HG02973 (cell line): ENCODE data around the gene NR4A3.
"Not testable (repeated sequence)": the region's sequence is repeated elsewhere in the genome, so short reads cannot be mapped to it uniquely, and the experiment has no call there.

Experiments
- ATAC-seq: cut with Tn5 transposase; IDR thresholded peaks from one replicate; pipeline ENCODE4 v1.9.1; 2021; ENCODE audit warnings: moderate library complexity; ENCODE audit not compliant: unreplicated experiment

The NR4A3 gene

DNA sequence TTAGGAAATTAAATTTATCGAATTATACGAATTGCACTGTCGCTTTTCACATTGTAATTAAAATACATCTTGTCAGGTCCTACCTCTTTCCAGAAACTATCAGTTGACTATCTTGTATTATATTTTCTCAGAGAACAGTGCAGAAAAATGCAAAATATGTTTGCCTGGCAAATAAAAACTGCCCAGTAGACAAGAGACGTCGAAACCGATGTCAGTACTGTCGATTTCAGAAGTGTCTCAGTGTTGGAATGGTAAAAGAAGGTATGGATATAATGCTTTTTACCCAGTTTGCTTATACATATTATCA, 10.8 kb downstream of the NR4A3 start:
- ATAC-seq = no peak

- no peak for ATAC-seq
These were observed 12.1 kb downstream of the NR4A3 start for GRCh38 chr9:99833735-99834134.

DNA sequence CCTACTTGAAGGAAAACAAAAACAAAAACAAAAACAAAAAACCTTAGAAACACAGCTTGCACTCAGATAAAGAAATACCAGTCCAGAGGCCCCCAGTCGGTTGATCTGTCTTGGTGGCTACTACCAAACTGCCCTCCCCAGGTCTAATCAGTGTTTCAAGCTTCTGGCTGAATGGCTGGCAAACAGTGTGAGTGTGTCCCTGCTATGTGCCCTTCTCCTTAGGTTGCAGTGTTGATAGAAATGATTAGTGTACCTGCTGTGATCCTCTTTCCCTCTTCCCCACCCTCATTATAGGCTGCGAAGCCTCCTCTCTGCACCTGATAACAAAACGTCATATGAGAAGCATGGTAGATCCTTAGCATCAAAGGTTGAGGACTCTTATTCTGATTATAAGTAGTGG, 12.8 kb downstream of the NR4A3 start:
- ATAC-seq = no peak

DNA sequence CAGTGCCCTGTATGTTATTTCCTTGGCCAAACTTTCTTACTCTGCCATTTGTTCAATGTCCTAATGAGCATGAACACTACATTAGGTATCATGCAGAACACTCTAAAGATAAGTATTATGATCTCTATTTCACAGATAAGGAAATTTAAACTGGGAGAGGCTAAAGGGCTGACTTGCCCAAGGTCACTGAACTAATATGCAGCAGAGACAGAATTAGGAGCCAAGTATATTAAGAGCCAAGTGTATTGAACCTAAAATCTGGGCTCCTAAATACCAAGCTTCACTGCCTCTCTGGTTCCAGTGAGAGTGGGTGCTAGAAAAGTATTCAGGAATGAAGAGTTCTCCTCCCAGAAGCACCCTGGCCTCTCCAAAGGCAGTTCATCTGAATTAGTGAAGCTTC, 13.5 kb downstream of the NR4A3 start:
- no peak for ATAC-seq

- no peak for ATAC-seq
These were observed 13.9 kb downstream of the NR4A3 start for GRCh38 chr9:99835581-99835980.

DNA sequence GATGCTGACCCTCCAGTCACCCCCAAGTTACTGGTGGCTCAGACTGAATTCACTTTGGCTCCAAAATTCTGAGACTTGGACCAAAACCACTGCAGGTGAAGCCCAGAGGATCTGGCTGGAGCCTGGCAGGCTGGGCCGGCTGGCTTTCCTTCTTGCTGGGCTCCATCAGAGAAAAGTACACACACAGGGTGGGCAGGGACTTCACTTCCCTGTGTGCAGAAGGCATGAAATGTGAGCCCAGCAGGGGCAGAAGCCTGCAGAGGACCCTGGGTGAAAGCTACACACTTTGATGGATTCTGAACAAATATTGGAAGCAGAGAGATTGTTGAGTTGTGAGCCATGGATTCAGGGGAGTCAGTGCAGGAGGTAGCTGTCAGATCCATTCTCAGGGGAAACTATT, 18.4 kb downstream of the NR4A3 start:
- ATAC-seq = no peak

DNA sequence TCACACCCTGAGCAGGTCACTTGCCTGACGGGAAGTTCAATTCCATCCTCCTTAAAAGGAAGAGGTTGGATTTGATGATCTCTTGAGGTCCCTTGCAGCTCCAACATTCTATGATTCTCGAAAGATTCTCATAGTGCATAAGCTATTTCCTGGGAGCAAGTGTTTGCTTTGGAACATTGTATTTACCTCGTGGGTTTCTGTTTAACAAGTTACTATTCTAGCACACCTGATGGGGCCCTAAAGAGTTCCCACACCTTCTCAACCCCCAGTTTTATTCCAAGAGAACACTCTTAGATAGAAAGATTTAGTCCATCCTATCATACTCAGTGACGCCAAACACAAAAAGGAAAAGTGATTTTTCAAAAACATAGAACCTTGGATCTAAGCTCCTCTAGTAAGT, 23.4 kb downstream of the NR4A3 start:
- no peak for ATAC-seq

DNA sequence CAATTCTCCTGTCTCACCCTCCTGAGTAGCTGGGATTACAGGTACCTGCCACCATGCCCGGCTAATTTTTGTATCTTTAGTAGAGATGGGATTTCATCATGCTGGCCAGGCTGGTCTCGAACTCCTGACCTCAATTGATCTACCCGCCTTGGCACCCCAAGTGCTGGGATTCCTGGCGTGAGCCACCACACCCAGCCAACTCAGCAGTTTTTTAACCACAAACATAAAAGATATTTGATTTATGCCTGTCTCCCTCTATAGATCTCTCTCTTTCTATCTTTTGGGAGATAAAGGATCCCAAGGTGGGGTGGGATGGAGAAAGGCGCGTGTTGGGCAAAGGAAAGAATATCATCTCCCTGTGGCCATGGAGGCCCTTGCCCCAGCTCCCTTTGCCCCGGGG, 26.8 kb downstream of the NR4A3 start:
- no peak for ATAC-seq

GRCh38 chr9:99850736-99851499, 29.2 kb downstream of the NR4A3 start:
- peak; percentile 13 for ATAC-seq

GRCh38 chr9:99851500-99851822, 29.8 kb downstream of the NR4A3 start:
- peak; percentile 75 for ATAC-seq

DNA sequence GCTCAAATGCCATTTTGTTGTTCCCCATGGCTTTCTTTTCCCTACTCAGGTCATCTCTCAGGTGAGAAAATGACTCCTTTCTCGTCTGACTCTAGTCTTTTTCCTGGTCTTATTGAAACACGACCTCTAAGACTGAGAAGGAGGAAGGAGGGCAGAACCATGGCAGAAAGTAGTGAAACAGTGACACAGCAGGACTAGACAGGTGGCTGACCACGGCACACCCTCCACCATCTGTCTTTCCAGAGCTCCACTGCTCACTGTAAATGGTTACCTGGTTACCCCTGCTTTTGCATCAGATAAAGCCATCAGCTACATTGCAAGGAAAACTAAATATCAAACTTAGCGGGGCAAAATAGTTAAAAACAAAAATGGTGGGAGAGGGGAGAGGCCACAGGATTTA, 30.9 kb downstream of the NR4A3 start:
- peak; percentile 71 for ATAC-seq

DNA sequence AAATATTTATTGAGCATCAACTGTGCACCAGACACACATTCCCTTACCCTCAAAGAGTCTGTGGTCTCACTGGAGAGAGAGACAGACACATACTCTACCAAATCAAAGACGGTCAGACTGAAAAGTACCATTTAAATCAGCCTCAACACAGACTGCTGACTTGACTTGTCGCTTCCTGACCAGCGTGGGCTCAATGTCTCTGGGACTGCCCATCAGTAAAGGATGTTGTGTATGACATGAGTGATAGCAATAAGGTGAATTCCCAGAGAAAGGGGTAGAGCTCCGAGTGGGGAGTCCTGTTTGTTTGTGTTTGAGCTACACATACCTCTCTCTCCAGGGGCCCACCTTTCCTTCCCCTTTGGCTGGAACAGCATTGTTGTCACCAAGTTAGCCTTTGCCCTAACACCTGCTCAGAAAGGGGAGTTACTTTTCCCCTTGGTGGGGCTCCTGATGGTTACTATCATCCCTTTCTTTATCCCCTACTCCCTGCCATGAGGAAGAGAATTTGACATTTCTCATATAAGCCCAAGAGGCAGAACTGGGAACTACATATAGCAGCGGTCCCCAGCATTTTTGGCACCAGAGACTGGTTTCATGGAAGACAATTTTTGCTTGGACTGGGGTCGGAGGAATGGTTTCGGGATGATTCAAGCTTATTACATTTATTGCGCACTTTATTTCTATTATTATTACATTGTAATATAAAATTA, 33.9 kb downstream of the NR4A3 start:
- no peak for ATAC-seq

- not testable (repeated sequence) for ATAC-seq
These were observed 35.9 kb downstream of the NR4A3 start for GRCh38 chr9:99857576-99857975.

- no peak for ATAC-seq
These were observed 36.4 kb downstream of the NR4A3 start for GRCh38 chr9:99858087-99858486.

- no peak for ATAC-seq
These were observed 37.7 kb downstream of the NR4A3 start for GRCh38 chr9:99859243-99859980.

DNA sequence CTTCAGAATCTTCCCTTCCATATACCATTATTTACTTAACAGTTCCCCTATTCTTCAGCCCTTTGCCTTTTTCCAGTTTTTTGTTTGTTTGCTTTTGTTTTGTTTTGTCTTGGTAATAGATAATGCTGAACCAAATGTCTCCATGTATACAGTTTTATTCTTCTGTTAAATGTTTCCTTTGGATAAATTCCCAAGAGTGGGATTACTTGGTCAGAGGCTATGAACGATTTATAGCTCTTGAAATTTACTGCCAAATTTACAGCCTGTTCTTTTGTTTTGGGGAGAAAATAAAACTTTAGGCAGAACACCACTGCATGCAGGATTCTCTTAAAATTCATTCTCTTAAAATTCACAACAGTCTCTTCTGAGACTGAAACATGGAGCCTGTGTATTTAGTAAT, 38.6 kb downstream of the NR4A3 start:
- no peak for ATAC-seq

DNA sequence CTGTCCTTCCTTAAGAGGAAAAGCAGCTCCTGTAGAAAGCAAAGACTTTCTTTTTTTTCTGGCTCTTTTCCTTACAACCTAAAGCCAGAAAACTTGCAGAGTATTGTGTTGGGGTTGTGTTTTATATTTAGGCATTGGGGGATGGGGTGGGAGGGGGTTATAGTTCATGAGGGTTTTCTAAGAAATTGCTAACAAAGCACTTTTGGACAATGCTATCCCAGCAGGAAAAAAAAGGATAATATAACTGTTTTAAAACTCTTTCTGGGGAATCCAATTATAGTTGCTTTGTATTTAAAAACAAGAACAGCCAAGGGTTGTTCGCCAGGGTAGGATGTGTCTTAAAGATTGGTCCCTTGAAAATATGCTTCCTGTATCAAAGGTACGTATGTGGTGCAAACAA, 42.3 kb downstream of the NR4A3 start:
- ATAC-seq = no peak

- ATAC-seq = no peak
These were observed 44.7 kb downstream of the NR4A3 start for GRCh38 chr9:99866398-99866797.

DNA sequence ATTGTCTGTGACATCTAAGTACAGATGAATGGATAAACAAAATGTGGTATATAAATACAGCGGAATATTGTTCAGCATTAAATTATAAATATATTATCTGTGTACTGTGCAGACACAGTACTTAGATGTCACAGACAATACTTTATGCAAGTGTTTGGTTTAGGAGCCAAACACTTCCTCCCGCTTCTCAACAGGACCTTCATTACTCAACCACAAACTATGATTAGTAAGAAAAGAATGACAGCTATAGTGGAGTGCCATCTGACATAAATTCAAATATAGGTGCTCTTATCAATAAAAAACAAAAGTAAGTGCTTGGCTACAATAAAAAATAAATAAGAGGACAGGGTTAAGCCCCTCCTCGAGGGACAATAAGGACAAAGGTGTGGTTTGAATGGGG, 45.9 kb downstream of the NR4A3 start:
- ATAC-seq = no peak

GRCh38 chr9:99867968-99868367, 46.3 kb downstream of the NR4A3 start:
- peak; percentile 56 for ATAC-seq

GRCh38 chr9:99868845-99869244, 47.2 kb downstream of the NR4A3 start:
- peak; percentile 86 for ATAC-seq

GRCh38 chr9:99870126-99870525, 48.4 kb downstream of the NR4A3 start:
- no peak for ATAC-seq
